Left lobe of liver (tissue), 2 donors: Measurements from ENCODE around the gene LCLAT1. TPM values are rescaled to one million over a fixed set of nuclear protein-coding genes. Genes with fewer than 3 reads are reported as not detected.
"Not testable (repeated sequence)": the region's sequence is repeated elsewhere in the genome, so short reads cannot be mapped to it uniquely, and the experiment has no call there.

Experiments
- ATAC-seq: fragments of 200-7000 bp; cut with Tn5 transposase; one replicate; pipeline ENCODE4 v1.9.1; 2020; ENCODE audit warnings: mild to moderate bottlenecking, moderate library complexity
- DNase-seq: peaks from one replicate; pipeline ENCODE4 v3.0.0-alpha.2; 2020; ENCODE audit warnings: low spot score
- total RNA-seq: library from RNA; stranded (reverse); gene quantifications from one replicate; pipeline ENCODE4 v1.2.1, GENCODE V29; 2021
- donor health status: DM: no; HTN: no; CAD: no; lungs with moderate emphysema.
- donor health status: DM: no; HTN: yes; CAD: no.

The LCLAT1 gene
- total RNA-seq, 1 donor from 2014 or later, result 13.9 TPM

- no peak for ATAC-seq
- no peak for DNase-seq
Measured at GRCh38 chr2:30580391-30580790, 133.3 kb downstream of the LCLAT1 start.

GRCh38 chr2:30582521-30582920 is 135.5 kb downstream of the LCLAT1 start:
- ATAC-seq (no peak), DNase-seq (no peak)

- DNase-seq (no peak), ATAC-seq (no peak)
Measured at GRCh38 chr2:30583204-30583749, 136.2 kb downstream of the LCLAT1 start.

GRCh38 chr2:30584116-30584515 is 137.1 kb downstream of the LCLAT1 start:
- DNase-seq, result no peak
- no peak for ATAC-seq

GRCh38 chr2:30588994-30589393 is 141.9 kb downstream of the LCLAT1 start:
- no peak for ATAC-seq

GRCh38 chr2:30590407-30590806 is 143.4 kb downstream of the LCLAT1 start:
- ATAC-seq (no peak), DNase-seq (no peak)

More at GRCh38 chr2:30588994-30589393, 141.9 kb downstream of the LCLAT1 start:
- no peak for DNase-seq

- DNase-seq (no peak), ATAC-seq (no peak)
Measured at GRCh38 chr2:30591186-30591585, 144.1 kb downstream of the LCLAT1 start.

- DNase-seq (no peak), ATAC-seq (no peak)
Measured at GRCh38 chr2:30601375-30601774, 154.3 kb downstream of the LCLAT1 start.

- ATAC-seq (no peak), DNase-seq (no peak)
Measured at GRCh38 chr2:30605197-30605596, 158.2 kb downstream of the LCLAT1 start.

- ATAC-seq, result no peak
- no peak for DNase-seq
Measured at GRCh38 chr2:30608643-30609042, 161.6 kb downstream of the LCLAT1 start.

GRCh38 chr2:30611583-30611982 is 164.5 kb downstream of the LCLAT1 start:
- DNase-seq (no peak), ATAC-seq (no peak)

GRCh38 chr2:30612371-30612770 is 165.3 kb downstream of the LCLAT1 start:
- DNase-seq (no peak), ATAC-seq (no peak)

GRCh38 chr2:30613001-30613400 is 166.0 kb downstream of the LCLAT1 start:
- ATAC-seq, result no peak
- no peak for DNase-seq

GRCh38 chr2:30614227-30614626 is 167.2 kb downstream of the LCLAT1 start:
- DNase-seq, ATAC-seq: not testable (repeated sequence)

GRCh38 chr2:30615926-30616325 is 168.9 kb downstream of the LCLAT1 start:
- no peak for DNase-seq
- ATAC-seq, result no peak

- ATAC-seq (no peak), DNase-seq (no peak)
Measured at GRCh38 chr2:30620102-30620501, 173.1 kb downstream of the LCLAT1 start.

GRCh38 chr2:30621836-30622235 is 174.8 kb downstream of the LCLAT1 start:
- ATAC-seq (no peak), DNase-seq (no peak)

GRCh38 chr2:30622452-30622851 is 175.4 kb downstream of the LCLAT1 start:
- DNase-seq, result no peak
- no peak for ATAC-seq

GRCh38 chr2:30625276-30625675 is 178.2 kb downstream of the LCLAT1 start:
- DNase-seq (no peak), ATAC-seq (no peak)

GRCh38 chr2:30625701-30626100 is 178.7 kb downstream of the LCLAT1 start:
- ATAC-seq, result no peak
- no peak for DNase-seq

GRCh38 chr2:30626397-30626796 is 179.4 kb downstream of the LCLAT1 start:
- DNase-seq (no peak), ATAC-seq (no peak)

GRCh38 chr2:30627151-30627550 is 180.1 kb downstream of the LCLAT1 start:
- ATAC-seq, result no peak

GRCh38 chr2:30628341-30628740 is 181.3 kb downstream of the LCLAT1 start:
- no peak for DNase-seq
- no peak for ATAC-seq

More at GRCh38 chr2:30627151-30627550, 180.1 kb downstream of the LCLAT1 start:
- DNase-seq, result no peak
